Transverse colon (tissue), 3 donors: ENCODE data around the gene SGMS2.

Experiments used
- CTCF ChIP-seq, 5 experiments: fragments of 200-600 bp in 3 of 5; fragments of 450-650 bp in 2 of 5; sonication (generic) in 3 of 5; IDR thresholded peaks; 1 replicate in 2 of 5; 2 replicates in 3 of 5; pipeline ENCODE4 v1.5.1; 2016 to 2017; ENCODE audit warnings: antibody characterized with exemption in 5 of 5, inconsistent platforms in 3 of 5, mild to moderate bottlenecking in 2 of 5, moderate library complexity in 1 of 5
- POLR2A ChIP-seq: fragments of 450-650 bp; IDR thresholded peaks from one replicate; pipeline ENCODE4 v1.6.1; 2016; ENCODE audit warnings: antibody characterized with exemption, mild to moderate bottlenecking, moderate library complexity

GRCh38 chr4:107837317-107837716 lies 12.6 kb downstream of the SGMS2 start:
- TF ChIP-seq CTCF (IDR thresholded peaks at IDR 0.05) (no peak), POLR2A (no peak)
